NCI-H187 (cell line): ENCODE measurements around the gene ALAS1.
"Not testable (repeated sequence)": the region's sequence is repeated elsewhere in the genome, so short reads cannot be mapped to it uniquely, and the experiment has no call there.

Experiments
- DNase-seq, 2 experiments: peaks; one replicate each; lab custom pipeline; 2025; lab: John Stamatoyannopoulos, UW

ALAS1 gene

DNA sequence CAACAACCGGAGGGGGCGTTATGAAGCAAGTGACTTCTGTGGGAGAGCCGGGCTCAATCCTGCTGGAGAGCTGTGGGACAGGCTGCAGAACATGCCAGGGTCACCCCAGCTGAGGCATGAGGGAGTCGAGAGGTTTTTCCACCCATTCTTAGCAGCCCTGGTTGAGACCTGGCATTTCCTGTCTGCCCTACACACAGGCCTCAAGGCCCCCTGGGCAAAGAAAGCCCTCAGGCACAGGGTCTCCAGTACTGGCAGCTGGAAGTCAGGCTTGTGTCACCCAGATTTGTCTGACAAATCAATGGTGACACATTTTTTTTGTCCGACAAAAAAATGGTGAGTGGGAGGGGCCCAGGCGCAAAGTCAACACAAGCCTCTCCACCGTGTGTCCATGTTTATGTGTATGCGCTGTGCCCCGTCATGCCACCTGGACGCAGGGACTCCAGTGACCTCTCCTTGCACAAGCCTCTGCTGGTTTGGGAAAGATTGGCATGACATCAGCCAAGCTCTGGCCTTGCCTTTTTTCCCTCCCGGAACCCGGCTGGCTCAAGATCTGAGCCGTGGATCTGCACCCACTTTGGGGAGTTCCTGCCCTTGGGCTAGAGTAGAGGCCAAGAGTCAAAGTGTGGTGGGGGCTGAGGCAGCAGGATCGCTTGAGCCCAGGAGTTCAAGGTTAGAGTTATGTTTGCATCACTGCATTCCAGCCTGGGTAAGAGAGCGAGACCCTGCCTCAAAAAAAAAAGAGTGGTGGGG lies 20.8 kb upstream of the ALAS1 start:
- no peak for DNase-seq

DNA sequence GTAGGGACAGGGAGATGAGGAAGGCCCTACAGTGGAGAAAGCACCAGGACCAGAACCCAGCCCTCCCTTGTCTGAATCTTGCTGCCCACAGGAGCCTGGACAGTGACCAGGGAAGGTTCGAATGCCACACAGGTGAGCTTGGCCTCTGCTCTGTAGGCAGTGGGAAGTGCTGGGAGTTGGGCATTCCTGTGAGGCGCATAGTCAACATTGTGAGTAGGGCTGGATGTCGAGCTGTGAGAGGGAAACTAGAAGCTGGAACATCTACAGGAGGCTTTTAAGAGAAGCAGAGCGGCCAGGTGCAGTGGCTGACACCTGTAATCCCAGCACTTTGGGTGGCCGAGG lies 20.3 kb upstream of the ALAS1 start:
- no peak for DNase-seq

DNA sequence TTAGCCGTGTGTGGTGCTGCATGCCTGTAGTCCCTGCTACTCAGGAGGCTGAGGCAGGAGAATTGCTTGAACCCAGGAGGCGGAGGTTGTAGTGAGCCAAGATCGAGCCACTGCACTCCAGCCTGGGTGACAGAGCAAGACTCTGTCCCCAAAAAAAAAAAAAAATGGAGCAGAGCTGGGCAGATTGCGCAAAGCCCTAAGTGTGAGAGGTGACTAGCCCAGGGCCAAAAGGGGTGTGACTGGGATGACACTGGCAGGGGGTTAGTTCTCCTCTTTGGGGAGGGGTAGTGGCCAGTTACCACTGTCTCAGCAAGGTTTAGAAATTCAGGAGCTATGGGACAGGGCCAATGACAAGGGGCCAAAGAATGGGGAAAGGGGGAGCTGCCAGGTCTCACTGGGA lies 19.8 kb upstream of the ALAS1 start:
- DNase-seq: not testable (repeated sequence)

DNA sequence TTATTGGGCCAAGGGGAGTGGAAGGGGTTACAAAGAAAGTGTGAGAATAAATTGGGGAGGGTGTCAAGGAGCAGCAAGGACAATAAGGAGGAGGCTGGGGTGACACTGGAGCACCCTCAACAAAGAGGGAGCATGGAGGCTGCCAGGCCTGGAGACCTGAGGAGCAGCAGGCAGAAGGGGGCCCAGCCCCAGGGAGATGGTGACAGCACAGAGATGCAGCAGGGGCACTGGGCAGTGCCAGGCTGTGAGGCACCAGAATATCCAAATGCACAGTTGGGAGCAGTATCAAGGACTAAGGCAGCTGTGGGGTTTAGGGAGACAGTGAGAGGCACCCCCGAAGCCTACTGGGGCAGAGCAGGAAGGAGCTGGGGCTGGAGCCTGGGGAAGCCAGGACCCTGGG lies 19.4 kb upstream of the ALAS1 start:
- no peak for DNase-seq

DNA sequence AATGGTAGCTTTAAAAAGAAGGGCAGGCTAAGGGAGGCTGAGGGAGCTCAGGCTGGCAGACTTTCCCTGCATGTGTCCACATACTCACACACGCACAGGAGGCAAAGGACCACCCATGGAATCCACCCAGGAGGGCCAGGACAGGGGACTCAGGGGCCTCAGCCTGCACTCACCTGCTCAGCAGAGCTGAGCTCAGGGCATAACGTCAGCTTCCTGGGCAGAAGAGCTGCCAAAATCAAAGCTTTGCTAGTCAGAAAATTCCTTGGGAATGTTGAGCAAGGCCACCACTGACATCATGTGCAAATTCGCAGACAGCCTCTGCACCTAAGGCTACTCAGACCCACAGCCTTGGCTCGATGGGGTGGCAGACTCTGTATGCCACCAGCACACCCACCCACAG lies 16.4 kb upstream of the ALAS1 start:
- no peak for DNase-seq

DNA sequence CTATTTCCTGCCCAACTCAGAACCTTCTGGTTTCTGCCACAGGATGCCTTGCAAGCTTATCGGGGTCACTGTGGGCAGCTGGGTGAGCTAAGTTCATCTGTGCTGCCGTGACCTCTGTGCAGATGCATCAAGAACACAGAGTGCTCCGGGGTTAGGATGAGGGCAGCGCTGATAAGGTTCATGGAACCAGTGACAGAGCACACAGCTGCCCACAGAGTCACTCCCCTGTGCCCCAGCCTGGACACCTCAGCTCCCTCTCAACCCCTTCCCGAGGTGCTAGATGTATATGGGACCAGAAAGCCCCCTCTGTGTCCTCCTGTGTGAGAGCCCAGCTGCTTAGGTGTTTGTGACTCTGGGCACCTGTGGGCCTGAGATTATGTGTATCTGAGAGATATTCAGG lies 15.8 kb upstream of the ALAS1 start:
- no peak for DNase-seq

DNA sequence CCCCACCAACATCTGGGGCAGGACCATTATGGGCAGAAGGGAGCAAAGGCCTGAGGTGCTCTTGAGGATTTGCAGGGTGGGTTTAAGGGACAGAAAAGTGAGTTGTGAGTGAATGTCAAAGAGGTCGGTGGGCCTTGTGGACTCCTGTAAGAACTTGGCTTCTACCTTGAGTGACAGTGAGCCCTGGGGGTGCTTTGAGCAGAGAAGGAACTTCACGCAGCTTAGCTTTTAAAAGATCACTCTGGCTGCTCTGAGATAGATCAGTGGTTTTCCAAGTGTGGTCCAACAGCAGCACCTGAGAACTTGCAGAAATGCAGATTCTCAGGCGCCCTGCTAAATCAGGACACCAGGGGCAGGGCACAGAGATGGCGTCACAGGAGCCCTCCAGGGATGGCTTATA lies 15.3 kb upstream of the ALAS1 start:
- no peak for DNase-seq

DNA sequence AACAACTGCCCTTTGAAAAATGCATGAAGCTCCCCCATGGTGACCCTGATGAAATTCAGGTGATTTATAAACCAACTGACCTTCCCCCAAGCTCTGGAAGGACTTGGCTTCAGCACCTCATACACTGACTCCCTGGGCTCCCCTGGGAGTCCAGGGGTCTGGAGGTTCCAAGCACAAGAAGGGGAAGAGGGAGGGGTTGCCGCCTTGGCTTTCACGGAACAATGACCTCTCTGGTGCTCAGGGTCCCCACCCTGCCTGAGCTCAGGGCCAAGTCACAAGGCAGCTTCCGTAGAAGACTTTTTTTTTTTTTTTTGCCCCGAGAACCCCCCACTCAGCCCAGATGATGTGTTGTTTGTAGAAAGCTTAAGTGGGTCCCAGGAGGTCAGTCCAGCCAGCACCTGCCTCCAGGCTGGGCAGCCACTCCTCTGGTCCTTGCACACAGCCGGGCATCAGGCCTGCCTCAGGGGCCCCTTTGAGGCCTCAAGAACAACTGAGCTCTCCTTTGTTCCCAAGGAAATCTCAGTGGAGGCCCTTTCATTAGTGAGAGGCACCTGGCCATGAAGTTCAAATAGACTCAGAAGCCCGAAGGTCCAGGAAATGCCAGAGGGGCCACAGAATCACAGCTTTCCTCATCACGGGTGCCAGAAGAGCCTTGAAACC lies 14.0 kb upstream of the ALAS1 start:
- no peak for DNase-seq

DNA sequence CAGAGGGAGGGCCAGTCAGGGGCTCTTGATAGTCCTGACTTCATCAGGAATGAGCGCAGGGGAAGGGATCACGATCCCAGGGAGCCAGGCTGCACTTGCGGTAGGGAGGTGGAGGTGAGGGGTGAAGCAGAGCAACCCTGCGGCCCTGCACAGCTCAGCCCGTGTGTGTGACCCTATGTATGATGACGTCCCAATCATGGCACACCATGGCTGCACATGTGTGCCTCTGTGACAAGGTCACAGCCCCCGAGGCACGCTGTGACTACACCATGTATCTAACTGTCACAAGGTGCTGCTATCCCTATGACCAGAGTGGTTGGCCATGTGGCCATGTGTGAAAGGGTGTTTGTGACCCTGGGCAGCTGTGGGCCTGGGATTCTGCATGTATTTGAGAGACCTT lies 13.3 kb upstream of the ALAS1 start:
- DNase-seq: no peak

DNA sequence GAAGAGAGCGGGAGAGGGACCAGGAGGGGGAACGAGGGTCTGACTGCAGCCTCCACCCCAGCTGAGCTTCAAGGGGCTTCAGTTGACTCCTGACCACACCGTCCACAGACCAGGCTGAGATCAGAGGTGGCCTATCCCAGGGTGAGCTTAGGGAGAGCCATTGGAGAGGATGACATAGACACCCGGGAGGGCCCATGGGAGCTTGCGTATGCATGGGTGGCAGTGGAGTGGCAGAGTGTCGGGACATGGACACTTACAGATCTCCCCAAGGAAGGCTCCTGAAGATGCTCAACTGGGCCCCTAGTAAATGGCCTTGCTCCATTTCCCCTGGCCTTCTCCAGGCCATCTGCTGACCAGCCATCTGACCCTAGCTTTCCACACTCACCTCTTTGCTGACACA lies 12.6 kb upstream of the ALAS1 start:
- no peak for DNase-seq

DNA sequence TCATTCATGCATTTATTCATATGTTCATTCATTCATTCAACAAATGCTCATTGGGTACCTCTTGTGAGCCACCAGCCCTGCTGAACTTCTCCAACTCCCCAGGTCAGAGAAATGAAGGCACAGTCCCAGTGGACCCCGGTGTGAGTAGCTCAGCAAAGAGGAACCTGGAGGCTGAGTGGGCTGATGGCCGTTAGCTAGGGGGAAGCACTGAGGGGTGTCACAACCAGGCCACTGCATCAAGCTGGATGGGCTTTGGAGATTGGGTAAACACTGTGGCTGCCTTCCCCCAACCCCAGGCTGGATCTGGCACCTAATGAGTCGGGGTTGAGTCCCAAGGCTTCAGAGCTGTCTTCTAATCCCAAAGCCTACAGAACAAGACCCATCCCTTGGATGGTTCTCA lies 12.1 kb upstream of the ALAS1 start:
- DNase-seq: no peak

DNA sequence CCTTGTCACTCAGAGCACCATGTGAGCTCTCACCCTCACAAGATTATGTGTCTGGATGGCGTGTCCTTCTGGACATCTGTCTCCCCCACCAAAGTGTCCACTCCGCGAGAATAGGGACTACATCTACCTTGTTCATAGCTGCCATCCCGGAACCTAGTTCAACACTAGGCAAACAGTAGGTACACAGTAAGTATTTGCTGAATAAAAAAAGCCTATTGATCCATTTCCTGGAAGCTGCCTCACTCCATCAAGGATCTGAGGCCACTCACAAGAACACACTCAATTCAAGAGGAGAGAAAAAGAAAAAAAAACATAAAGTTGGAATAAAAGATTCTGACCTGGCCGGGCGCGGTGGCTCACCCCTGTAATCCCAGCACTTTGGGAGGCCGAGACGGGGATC lies 11.2 kb upstream of the ALAS1 start:
- DNase-seq: no peak

DNA sequence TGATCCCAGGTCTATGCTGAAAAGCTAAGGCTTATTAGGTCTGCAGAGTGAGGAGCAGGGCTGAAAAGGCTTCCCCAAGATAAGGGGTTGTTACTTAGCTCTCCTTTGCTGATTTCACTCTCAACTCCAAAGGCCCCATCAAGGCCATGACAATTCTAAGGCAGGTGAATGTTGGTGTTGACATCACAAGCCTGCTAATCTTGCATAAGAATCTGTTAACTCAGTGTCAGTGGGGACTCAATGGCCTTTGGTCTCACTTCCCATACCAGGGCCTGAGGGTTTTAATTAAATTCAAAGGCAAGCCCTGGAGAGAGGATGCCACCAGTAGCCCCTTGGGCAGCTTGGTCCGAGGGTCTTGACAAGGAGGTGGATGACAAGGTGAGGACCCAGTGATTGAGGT lies 9.4 kb upstream of the ALAS1 start:
- DNase-seq: no peak

DNA sequence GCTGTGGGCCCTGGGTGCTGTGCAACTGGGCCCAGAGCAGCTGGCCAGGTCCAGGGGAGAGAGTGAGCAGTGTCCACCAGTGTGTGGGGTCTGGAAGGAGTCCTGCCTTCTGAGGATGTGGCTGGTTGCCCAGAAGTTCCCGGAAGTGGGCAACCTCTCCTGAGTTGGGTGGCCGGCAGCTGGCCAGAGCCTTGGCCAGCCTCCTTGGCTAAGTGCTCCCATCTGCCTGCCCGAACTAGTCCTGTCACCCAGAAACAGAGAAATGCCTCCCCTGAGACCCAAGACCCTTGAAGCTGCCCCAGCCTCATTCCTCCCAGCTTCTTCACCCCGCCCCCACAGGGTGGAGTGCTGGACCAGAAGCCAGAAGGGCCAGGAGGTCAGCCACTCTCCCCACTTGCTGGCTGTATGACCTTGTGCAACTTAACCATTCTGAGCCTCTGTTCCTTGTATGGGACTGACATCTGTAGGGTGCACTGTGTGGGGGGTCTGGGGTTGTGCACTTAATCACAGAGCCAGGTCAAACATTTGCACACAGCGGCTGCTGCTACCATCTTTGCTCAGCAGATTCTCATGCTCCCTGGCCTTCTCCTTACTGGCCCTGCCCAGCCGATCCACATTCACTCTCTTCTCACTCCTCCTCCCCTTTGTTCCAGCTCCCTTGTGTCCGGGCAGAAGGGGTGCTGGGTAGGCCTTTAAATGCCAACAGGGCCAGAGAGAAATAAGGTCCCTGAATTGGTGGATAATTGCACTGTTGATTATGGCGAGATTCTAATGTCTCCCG lies 7.5 kb upstream of the ALAS1 start:
- DNase-seq: no peak

DNA sequence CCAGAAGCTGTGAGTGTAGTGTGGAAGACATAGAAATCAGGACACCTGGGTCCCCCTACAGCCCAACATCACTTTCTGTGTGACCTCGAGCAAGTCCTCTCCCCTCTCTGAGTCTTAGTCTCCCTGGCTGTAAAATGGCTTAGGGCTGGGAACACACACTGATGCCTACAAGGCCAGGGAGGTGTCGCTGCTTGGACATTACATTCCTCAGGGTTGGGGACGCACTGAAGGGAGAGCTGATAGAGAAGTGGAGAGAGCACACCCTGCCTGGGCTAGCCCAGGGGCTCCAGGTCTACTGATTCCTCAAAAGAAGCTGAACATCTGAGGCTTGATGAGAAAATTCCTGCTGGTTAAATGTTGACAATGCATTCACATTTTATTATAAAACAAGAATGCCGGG lies 6.3 kb upstream of the ALAS1 start:
- no peak for DNase-seq

DNA sequence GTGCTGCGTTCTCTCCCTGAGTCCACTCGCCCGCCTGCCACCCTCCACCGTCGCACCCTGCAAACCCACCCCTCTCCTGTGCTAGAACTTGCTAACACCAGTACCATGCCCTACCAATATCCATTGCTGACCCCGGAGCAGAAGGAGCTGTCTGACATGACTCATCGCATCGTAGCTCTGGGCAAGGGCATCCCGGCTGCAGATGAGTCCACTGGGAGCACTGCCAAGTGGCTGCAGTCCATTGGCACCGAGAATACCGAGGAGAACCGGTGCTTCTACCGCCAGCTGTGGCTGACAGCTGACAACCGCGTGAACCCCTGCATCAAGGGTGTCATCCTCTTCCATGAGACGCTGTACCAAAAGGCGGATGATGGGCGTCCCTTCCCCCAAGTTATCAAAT lies 4.9 kb upstream of the ALAS1 start:
- no peak for DNase-seq

DNA sequence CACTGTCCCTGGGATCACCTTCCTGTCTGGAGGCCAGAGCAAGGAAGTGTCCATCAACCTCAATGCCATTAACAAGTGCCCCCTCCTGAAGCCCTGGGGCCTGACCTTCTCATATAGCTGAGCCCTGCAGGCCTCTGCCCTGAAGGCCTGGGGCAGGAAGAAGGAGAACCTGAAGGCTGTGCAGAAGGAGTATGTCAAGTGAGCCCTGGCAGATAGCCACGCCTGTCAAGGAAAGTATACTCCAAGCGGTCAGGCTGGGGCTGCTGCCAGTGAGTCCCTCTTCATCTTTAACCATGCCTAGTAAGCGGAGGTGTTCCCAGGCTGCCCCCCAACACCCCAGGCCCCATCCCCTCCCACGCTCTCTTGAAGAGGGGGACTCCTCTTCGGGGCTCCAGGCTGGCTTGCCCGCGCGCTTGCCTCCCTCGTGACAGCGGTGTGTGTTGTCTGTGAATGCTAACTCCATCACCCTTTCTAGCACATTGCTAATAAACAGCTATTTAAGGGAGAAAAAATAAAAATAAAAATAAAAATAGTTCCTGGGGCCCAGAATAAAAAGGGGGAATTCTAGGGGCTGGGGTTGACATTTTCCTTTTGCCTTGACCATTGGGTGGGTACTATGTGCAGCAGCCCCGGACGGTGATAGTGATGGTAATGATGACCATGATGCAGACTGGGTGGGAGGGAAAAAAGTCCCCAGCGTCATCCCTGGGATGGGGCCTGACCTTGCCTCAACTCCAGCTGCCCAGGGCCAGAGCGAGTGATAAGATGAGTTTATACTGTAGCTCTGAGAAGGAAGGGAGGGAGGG lies 3.3 kb upstream of the ALAS1 start:
- DNase-seq: no peak

DNA sequence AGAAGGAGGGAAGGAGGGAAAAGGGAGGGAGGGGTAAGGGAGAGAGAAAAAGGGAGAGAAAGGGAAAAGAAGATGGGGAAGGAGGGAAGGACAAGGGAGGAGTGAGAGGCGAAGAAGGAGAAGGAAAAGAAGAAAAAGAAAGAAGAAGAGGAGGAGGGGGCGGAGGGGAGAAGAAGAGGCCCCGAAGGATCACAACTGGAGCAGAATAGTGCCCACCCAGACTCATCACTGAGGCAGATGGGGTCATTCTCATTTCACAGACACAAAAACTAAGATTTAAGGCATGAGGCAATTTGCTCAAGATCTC lies 2.7 kb upstream of the ALAS1 start:
- DNase-seq: no peak

DNA sequence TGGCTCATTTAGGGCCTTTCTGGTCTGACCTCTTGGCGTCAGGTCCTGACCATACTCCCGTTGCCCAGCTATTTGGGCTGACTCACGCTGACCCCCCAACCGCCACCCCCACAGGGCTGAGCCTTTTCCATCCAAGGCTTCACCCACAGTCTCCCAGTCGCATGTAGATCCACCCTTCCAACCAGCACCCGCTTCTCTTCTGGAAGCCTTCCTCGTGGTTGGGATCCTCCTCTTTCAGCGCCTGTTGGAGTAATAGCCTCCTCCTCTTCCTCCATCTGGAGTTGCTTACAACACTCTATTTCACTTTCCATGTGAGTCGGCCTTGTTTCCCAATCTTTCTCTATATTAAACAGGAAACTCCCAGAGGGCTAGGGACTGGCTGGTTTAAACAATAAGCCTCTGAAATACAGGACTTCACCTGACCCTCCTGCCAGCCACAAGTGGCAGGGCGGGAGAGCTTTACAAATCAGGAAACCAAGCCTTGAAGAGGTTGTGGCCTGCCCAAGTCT lies 2.1 kb upstream of the ALAS1 start:
- no peak for DNase-seq

DNA sequence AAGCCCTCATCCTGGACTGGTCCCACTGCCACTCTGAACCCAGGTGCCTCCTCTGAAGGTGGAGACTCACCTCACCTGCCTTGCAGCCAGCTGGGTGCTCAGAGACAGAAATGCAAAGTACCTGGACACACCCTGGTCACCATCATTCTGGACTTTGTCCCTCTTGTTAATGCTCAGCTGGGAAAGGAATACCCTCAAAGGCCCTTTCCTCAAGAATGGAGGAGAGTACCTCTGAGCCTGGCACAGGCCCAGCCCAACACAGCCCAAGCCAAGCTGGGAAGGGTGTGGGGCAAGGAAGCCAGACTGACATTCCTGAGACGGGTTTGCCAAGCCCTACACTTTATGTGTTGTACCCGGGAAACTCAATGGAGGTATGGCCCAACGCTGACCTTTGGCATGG lies 983 bp upstream of the ALAS1 start:
- no peak for DNase-seq

DNA sequence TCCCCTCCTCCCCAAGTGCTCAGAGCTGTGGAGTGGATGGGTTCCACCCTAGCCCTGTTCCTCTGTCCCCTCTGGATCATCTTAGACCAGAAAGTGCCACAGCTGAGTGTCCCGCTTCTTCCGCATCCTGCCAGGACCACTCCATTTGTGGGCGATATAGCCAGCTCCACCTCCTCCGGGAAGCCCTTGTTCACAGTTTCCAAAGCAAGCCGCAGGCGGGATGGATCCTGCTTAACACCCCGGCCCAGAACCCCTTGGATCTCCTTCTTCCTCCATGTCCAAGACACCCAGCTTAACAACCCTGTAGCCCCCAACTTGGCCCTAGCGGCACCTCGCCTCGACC lies 490 bp upstream of the ALAS1 start:
- no peak for DNase-seq
